GM12873 (cell line): ENCODE data around the gene TSPAN3.

Source experiments
- CTCF ChIP-seq: IDR thresholded peaks from 2 replicates; pipeline ENCODE4 v1.5.1; 2012; ENCODE audit warnings: low read depth, mild to moderate bottlenecking, moderate library complexity, low read length, control low read depth; ENCODE audit not compliant: insufficient read depth; ENCODE audit errors: missing control alignments

Gene TSPAN3

DNA sequence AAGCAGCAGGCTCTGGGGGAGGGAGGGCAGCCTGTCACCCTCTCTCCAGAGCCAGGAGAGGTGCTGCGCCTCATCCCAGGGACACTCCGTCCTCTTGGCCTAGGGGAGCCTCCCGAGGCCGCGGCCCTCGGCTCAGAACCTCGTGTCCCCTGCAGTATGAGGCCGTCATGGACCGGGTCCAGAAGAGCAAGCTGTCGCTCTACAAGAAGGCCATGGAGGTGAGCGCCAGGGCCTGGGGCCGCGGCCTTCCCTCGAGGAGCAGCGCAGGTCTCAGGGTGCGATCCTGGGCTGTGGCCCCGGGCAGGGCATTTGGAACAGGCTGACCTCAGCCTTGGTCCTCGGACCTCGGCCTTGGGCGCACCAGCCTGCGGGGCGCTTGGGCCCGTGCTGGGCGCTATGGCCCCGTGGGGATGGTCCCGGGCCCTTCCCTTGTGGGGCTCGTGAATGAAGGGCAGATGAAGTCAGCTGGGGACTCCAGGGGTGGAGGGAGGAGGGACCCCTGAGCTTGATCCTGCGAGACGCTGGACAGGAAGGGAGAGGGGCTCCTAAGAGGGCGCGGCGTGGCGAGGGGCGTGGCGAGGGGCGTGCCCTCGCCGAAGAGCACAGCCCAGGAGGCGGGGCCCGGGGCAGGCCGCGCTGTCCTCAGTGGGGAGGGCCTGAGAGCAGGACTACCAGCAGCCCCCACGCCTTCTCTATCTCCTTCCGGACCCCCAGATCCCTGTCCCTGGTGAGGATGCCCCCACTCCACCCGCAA is 43.0 kb downstream of the TSPAN3 start:
- no peak for TF ChIP-seq CTCF

GRCh38 chr15:77027111-77027696 is 43.7 kb downstream of the TSPAN3 start:
- no peak for TF ChIP-seq CTCF

DNA sequence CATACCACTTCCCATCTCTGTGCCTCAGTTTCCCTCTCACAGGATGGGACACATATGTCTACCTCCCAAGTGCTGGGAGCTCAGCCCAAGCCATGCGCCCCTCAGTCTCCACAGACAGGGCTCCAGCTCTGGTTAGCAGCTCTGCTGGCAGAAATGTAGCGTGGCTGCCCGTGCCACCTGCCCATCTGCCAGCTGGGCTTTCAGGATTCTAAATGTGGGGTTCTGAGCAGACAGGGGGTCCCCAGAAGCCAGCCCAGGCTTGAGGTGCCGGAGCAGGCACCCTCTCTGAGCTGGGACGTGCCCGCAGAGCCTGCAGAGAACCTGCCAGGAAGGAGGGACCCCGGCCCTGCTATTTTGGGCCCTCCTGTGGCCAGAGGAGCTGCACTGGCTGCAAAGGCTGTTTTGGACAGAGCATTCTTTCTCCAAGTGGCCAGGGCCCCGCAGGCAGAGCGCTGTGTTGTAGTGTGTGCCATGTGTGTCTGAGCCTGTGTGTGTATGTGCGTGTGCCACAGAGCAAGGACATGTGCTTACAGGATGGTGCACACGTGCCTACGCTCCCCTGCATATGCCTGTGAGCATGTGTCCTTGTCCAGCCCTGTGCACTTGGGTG is 44.3 kb downstream of the TSPAN3 start:
- TF ChIP-seq CTCF: no peak

DNA sequence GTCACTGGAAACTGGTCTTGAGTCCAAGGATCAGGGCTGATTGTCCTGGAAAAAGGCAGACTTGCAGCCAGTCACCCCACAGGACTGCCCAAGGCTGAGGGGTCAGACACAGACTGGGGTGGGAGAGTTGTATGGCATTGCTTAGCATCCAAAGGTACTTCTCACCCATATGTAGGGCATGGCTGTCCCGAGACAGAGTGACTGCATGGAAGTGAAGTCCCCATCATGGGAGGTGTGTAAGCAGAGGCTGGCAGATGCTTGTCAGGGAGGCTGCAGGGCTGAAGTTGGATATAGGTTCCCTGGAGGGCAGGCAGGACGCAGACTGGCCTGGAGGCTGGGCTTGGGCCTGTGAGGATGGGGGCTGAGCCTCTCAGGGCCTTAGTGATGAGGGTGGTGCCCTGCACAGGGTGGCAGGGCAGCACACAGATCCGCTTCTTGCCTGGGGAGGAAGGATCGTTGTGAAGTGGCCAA is 44.9 kb downstream of the TSPAN3 start:
- TF ChIP-seq CTCF: no peak

DNA sequence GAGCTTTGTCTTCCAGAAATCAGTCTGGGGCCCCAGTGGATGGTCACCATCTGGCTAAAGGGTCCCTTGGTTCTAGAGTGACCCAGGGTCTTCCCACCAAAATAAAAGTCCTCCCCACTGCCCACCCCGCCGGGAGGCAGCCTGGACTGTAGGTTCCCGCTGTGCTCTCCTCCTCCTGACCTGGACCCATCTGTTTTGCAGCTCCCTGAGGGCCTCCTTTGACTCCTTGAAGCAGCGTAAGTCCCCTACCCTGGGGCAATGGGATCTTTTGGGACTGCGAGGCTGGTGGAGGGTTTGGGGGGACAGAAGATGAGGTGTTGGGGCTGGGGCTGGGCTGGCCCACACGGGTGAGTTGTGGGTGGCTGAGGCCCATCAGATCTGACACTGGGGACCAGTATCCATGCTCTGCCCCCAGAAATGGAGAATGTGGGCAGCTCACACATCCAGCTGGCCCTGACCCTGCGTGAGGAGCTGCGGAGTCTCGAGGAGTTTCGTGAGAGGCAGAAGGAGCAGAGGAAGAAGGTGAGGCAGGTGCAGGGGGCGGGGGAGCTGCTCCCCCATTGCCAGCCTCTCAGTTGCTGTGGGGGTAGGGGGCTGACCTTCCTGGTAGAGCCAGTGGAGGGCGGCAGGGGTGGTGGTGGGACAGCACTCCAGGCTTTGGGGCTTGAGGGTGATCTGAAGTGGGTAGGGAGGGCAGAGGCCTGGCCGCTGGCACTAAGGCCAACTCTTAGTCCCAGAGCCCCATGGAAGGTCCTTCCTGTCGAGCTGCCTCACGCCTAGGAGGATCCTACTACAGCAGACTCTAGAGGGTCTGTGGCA is 45.6 kb downstream of the TSPAN3 start:
- TF ChIP-seq CTCF: no peak

DNA sequence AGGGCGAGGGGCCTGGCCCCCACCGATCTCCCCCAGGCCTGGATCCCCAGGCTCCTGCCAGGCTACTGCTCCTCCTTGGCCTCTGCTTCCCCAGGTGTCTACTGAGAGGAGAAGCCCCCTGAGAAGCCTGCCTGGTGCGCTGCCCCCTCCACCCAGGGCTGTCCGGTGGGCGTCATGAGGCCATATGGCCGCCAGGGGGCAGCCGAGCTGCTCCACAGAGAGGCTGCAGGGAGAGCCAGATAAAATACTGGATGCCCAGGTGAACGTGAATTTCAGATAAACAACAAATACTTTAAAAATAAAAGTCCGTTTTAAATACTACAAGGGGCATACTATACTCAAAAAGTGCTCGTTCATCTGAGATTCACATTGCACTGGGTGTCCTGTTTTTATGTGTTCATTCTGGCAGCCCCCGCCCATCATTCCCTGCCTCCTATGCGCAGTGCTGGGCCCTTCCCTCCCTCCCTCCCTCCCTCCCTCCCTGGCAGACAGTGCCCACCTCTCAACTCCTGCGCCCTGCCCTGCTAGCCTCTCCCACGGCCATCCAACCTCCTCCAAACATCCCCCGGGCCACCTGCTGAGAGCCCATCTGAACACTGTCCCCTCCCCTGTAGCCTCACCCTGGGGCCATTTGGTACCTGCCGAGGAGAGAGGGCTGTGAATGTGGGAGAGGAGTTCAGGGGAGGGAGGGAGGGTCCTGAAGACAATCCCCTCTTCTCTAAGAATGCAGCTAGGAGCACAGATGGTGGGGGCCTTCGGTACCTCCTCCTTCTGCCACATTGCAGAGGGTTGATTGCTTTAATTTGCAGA is 46.4 kb downstream of the TSPAN3 start:
- TF ChIP-seq CTCF: peak; percentile 91
